Measurements from ENCODE around the gene YPEL2. TPM values are rescaled to one million over a fixed set of nuclear protein-coding genes. Genes with fewer than 3 reads are reported as not detected.

YPEL2 gene
- polyA plus RNA-seq, 1 donor (not counting 4 experiments of a cell fraction or from before 2014, with no cell fraction given): 4.6 TPM

- TF ChIP-seq EZH2 (IDR thresholded peaks at IDR 0.05; ENCODE audit: low read length) (no peak), CTCF (optimal IDR thresholded peaks at IDR 0.05 in 1 of 3, IDR thresholded peaks at IDR 0.05 in 1 of 3, conservative IDR thresholded peaks at IDR 0.05 in 1 of 3; ENCODE audit: extremely low read depth in 1 of 3, insufficient read depth in 2 of 3, low read length in 3 of 3) (no peak)
- FAIRE-seq (no peak), DNase-seq (ENCODE audit: low read depth, low spot score) (no peak)
- no peak overlapping the region for H2AFZ ChIP-seq (ENCODE audit: control insufficient read depth, low read length)
- no peak overlapping the region for H3K9ac ChIP-seq (ENCODE audit: control insufficient read depth, extremely low read depth, insufficient read depth, low read length)
- no peaks in the 10 kb centered on the region for H3K36me3 ChIP-seq (ENCODE audit: control insufficient read depth in 2 of 2, extremely low read depth in 1 of 2, insufficient read depth in 2 of 2, low read length in 2 of 2)
- no peaks in the 10 kb centered on the region for H4K20me1 ChIP-seq (ENCODE audit: control insufficient read depth, extremely low read depth, insufficient read depth, low read length)
- no peaks in the 10 kb centered on the region for H3K27me3 ChIP-seq (ENCODE audit: control insufficient read depth, extremely low read depth, insufficient read depth, low read length)
- no peak overlapping the region for H3K27ac ChIP-seq (ENCODE audit: control insufficient read depth, insufficient read depth, low read length)
- H3K4me2 ChIP-seq (ENCODE audit: control insufficient read depth, extremely low read depth, insufficient read depth, low read depth, low read length): no peak overlapping the region
- H3K9me1 ChIP-seq (ENCODE audit: control insufficient read depth, extremely low read depth, insufficient read depth, low read length): no peaks in the 10 kb centered on the region
- H3K79me2 ChIP-seq (ENCODE audit: control insufficient read depth, insufficient read depth, low read length): no peaks in the 10 kb centered on the region
- H3K9me3 ChIP-seq (ENCODE audit: control insufficient read depth, low read depth, low read length): no peaks in the 10 kb centered on the region
- H3K4me3 ChIP-seq (ENCODE audit: control insufficient read depth in 2 of 3, extremely low read depth in 1 of 3, insufficient read depth in 2 of 3, low read depth in 1 of 3, low read length in 3 of 3): no peak overlapping the region
- no peaks in the 10 kb centered on the region for H3K4me1 ChIP-seq (ENCODE audit: control insufficient read depth, extremely low read depth, insufficient read depth, low read length)
- dilution Hi-C loops (cut with MboI; ENCODE audit: extremely low pct_ligation_motif_present, low sequenced_read_pairs): no loop called here
Measured at GRCh38 chr17:59421722-59422121, 90.3 kb downstream of the YPEL2 start.

DNA sequence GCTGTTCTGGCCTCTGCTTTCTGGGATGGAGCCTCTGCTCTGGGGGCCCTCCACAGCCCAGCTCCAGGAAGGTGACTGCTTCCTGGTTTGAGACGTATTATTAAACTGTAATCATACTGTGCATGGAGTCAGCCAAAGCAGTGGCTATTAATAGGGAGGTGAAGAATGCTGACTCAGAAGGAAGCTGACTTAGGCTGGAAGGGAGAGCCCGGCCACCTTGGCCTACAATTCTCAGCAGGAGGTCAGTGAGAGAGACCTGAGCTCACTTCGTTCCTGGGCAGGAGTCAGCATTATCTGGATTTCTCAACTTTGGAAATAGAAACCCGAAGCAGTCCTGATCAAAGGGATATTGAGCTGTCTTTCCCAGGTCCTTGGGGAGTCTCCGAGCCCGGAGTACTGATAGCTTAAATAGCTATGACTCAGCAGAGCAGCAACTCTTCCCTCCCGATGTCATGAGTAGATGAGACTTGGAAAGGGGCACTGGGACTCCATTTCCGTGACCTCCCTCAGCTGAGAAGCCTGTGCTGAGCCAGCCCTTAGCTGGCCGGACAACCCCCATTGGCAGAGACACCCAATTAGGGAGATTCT is 91.8 kb downstream of the YPEL2 start:
- DNase-seq (ENCODE audit: low read depth, low spot score) (no peak), FAIRE-seq (no peak)
- Histone ChIP-seq H2AFZ (ENCODE audit: control insufficient read depth, low read length) (no peak overlapping the region), H3K4me2 (ENCODE audit: control insufficient read depth, extremely low read depth, insufficient read depth, low read depth, low read length) (no peak overlapping the region), H3K4me3 (ENCODE audit: control insufficient read depth in 2 of 3, extremely low read depth in 1 of 3, insufficient read depth in 2 of 3, low read depth in 1 of 3, low read length in 3 of 3) (no peak overlapping the region), H3K9me3 (ENCODE audit: control insufficient read depth, low read depth, low read length) (no peaks in the 10 kb centered on the region), H3K79me2 (ENCODE audit: control insufficient read depth, insufficient read depth, low read length) (no peaks in the 10 kb centered on the region), H3K4me1 (ENCODE audit: control insufficient read depth, extremely low read depth, insufficient read depth, low read length) (peaks cover 3% of the 10 kb centered on the region), H3K27ac (ENCODE audit: control insufficient read depth, insufficient read depth, low read length) (no peak overlapping the region), H3K9ac (ENCODE audit: control insufficient read depth, extremely low read depth, insufficient read depth, low read length) (no peak overlapping the region), H3K9me1 (ENCODE audit: control insufficient read depth, extremely low read depth, insufficient read depth, low read length) (no peaks in the 10 kb centered on the region), H3K27me3 (ENCODE audit: control insufficient read depth, extremely low read depth, insufficient read depth, low read length) (no peaks in the 10 kb centered on the region), H3K36me3 (ENCODE audit: control insufficient read depth in 2 of 2, extremely low read depth in 1 of 2, insufficient read depth in 2 of 2, low read length in 2 of 2) (no peaks in the 10 kb centered on the region), H4K20me1 (ENCODE audit: control insufficient read depth, extremely low read depth, insufficient read depth, low read length) (no peaks in the 10 kb centered on the region)
- dilution Hi-C loops (cut with MboI; ENCODE audit: extremely low pct_ligation_motif_present, low sequenced_read_pairs): no loop called here
- TF ChIP-seq EZH2 (IDR thresholded peaks at IDR 0.05; ENCODE audit: low read length) (no peak), CTCF (optimal IDR thresholded peaks at IDR 0.05 in 1 of 3, IDR thresholded peaks at IDR 0.05 in 1 of 3, conservative IDR thresholded peaks at IDR 0.05 in 1 of 3; ENCODE audit: extremely low read depth in 1 of 3, insufficient read depth in 2 of 3, low read length in 3 of 3) (no peak)

All from keratinocyte (primary cell).